Left ventricle myocardium superior (tissue), 1 donor: ENCODE results near the gene RASSF8. TPM values are rescaled to one million over a fixed set of nuclear protein-coding genes. Genes with fewer than 3 reads are reported as not detected.
A peak's percentile ranks its signal among the peaks of the same experiment; 100 is the strongest.

Source experiments
- ATAC-seq: fragments of 200-7000 bp; cut with Tn5 transposase; one replicate; pipeline ENCODE4 v1.9.1; 2020; ENCODE audit warnings: mild to moderate bottlenecking, moderate library complexity
- DNase-seq: peaks from one replicate; pipeline ENCODE4 v3.0.0-alpha.2; 2020
- intact Hi-C: fragments of 100-400 bp; cut with micrococcal nuclease; formaldehyde crosslinking; loops from one replicate; pipeline ENCODE4 v1.11.0; 2022
- total RNA-seq: library from RNA; stranded (reverse); fragmentation: NEBNext Ultra II Directional; extraction: Animal tissue kit (Norgen Biotek cat#: 25700); gene quantifications from one replicate; pipeline ENCODE4 v1.2.1, GENCODE V29; 2021
- donor health status: DM: no; HTN: yes; CAD: no; lungs with severe emphysema.

RASSF8 gene
- total RNA-seq, 1 donor from 2014 or later = 22.9 TPM

DNA sequence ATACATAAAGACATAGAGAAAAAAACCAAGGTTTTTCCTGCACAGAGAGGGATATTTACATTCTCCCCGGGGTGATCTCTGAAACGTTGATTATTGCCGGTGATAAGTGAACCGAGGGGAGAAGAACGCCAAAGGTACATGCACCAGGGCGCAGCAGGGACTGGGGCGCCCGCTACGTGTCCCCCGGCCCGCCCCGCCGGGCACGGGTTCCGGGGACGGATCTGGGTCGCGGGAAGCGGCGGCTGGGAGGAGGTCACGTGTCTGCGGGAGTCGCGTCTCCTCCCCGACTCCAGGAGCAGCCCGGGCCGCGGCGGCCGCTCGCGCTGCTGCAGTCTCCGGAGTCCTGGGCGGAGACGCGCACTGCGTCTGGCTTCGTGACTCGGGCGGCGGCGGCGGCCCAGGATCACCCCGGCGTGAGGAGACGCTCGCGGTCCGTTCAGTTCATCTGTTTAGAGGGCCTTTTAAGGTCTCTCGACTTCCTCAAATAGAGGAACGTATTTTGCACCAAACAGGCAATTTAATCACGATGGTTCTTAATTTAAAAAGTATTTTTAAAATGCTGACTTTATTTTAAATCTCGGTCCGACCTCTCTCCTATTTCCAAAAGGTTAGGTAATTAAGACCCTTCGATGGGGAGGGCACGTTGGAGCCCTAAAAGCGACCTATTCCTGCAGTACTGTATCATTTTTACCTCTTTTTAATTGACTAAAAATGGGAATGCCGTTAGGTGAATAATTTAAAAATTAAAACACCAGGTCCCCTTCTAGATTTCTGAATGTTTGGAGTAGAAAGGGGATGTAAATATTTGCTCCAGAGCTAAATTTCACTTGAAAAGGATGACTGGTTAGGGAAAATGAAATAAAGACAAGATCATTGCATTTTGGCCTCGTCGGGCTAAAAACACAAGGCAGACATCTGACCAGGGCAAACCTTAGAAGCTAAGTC is 168.1 kb downstream of the RASSF8 start:
- DNase-seq (peak; percentile 95), ATAC-seq (peak; percentile 83)
- intact Hi-C loops = no loop called here

DNA sequence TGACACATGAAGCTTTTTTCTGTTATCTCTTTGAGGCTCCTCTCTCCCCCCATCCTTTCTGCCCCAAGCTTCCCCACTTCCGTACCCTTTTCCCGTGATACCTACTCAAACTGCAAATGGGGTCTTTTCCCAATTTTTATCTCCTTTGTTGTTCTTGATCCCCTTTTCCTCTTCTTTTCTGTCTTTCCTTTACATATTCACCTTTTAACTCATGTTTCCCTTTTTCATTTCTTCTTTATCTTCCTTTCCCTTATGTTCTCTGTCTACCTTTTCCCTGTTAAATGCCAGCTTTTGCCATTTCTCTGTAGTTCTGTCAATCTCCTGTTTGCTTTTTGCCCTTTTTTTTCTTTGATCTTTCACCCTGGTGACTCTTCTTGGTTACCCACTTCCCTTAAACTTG is 168.9 kb downstream of the RASSF8 start:
- DNase-seq (no peak), ATAC-seq (no peak)
- intact Hi-C loops = no loop called here

DNA sequence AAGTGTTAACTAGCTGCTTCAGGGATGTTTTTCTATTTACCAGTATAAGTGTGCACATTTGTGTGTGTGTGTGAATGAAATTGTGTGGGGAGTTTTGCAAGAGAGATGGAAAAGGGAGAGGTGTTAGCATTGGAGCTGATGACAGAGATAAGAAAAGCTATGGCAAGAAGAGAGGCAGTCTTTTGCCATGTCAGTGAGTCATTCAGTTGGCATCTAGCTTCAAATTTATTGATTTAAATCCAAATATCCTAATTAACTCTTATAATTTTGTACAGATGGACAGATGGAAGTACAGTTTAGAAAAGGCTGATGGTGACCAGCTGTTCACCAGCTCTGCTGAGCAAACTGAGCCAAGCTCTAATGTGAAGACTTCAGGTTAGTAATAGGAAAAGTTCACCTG is 169.7 kb downstream of the RASSF8 start:
- ATAC-seq (no peak), DNase-seq (no peak)
- intact Hi-C loops = no loop called here

Other genes starting within 250 kb of the RASSF8 start
- 35.9 TPM for gene BHLHE41, start 166.4 kb downstream of the RASSF8 start, total RNA-seq
- gene SSPN, start 236.9 kb downstream of the RASSF8 start, total RNA-seq = 56.4 TPM